Cardiac septum (tissue), 1 donor: ENCODE measurements around the gene USP47. TPM values are rescaled to one million over a fixed set of nuclear protein-coding genes. Genes with fewer than 3 reads are reported as not detected.

ENCODE experiments used
- DNase-seq: peaks from one replicate; pipeline ENCODE4 v3.0.0-alpha.2; 2020; ENCODE audit warnings: low spot score
- intact Hi-C: fragments of 100-400 bp; cut with DNase I; formaldehyde crosslinking; loops from one replicate; pipeline ENCODE4 v1.14.0; 2022
- total RNA-seq: library from RNA; stranded (reverse); fragmentation: NEBNext Ultra II Directional; extraction: Animal tissue kit (Norgen Biotek cat#: 25700); gene quantifications from one replicate; pipeline ENCODE4 v1.2.1, GENCODE V29; 2021
- donor health status: DM: no; HTN: no; CAD: no.

Gene USP47
- total RNA-seq, 1 donor from 2014 or later: 61.6 TPM

- DNase-seq: no peak
- intact Hi-C loops: no loop called here
These were observed 166.3 kb downstream of the USP47 start, which contains the start of gene DKK3 for GRCh38 chr11:12007769-12008737. DKK3 (minus strand) TSS chr11:12008626; CDS start chr11:12008582, 44 bp downstream.

Other genes with a start within 250 kb of the USP47 start
- 23.2 TPM for gene GALNT18, start 220.0 kb upstream of the USP47 start, total RNA-seq
- 980 TPM for gene DKK3, start 166.7 kb downstream of the USP47 start, total RNA-seq